ENCODE measurements around the gene IMP4. TPM values are rescaled to one million over a fixed set of nuclear protein-coding genes. Genes with fewer than 3 reads are reported as not detected.

Gene IMP4, protein sequence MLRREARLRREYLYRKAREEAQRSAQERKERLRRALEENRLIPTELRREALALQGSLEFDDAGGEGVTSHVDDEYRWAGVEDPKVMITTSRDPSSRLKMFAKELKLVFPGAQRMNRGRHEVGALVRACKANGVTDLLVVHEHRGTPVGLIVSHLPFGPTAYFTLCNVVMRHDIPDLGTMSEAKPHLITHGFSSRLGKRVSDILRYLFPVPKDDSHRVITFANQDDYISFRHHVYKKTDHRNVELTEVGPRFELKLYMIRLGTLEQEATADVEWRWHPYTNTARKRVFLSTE
- total RNA-seq = 134 and 219 TPM in 2 replicates

DNA sequence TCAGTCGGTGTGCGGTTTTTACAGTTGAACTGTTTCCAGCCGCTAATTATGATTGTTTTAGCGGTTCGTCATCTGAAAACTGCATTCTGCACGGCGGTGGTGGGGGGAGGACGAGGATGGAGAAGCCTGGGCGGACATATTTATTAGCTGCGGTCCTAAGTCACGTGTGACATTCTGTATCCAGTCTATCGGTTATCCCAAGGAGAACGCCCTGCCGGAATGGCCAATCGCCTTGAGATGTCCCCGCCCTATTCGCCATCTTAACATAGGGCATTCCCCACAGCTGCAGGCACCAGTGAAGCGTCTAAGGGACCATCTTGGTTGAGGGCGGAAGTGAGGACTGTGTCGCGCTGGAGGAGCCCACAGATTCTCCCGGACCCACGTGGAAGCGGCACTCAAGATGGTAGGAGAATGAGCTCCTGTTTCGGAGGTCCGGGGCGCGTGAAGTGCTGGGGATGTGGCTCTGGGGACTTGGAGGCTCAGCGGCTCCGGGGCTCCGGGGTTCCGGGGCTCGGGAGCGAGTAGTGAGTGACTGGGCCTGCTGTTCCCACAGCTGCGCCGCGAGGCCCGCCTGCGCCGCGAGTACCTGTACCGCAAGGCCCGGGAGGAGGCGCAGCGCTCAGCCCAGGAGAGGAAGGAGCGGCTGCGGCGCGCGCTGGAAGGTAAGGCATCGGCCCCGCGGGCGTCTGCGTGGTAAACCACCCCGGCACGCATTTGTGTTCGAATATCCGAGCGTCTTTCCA lies at the start of gene IMP4:
Gene IMP4, plus strand, starts transcription at position 365 of the 743 bp plus-strand sequence. Its CDS starts 36 bp downstream, at position 401.
- DNase-seq (ENCODE audit: low read depth) = peak; percentile 97
- H3K4me3 ChIP-seq (ENCODE audit: low read depth, low read length) = peak within 1 kb of the TSS; percentile 84
- TF ChIP-seq, protein P1, sequence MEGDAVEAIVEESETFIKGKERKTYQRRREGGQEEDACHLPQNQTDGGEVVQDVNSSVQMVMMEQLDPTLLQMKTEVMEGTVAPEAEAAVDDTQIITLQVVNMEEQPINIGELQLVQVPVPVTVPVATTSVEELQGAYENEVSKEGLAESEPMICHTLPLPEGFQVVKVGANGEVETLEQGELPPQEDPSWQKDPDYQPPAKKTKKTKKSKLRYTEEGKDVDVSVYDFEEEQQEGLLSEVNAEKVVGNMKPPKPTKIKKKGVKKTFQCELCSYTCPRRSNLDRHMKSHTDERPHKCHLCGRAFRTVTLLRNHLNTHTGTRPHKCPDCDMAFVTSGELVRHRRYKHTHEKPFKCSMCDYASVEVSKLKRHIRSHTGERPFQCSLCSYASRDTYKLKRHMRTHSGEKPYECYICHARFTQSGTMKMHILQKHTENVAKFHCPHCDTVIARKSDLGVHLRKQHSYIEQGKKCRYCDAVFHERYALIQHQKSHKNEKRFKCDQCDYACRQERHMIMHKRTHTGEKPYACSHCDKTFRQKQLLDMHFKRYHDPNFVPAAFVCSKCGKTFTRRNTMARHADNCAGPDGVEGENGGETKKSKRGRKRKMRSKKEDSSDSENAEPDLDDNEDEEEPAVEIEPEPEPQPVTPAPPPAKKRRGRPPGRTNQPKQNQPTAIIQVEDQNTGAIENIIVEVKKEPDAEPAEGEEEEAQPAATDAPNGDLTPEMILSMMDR (conservative IDR thresholded peaks at IDR 0.05; ENCODE audit: low read depth, low read length) = peak; percentile 35

DNA sequence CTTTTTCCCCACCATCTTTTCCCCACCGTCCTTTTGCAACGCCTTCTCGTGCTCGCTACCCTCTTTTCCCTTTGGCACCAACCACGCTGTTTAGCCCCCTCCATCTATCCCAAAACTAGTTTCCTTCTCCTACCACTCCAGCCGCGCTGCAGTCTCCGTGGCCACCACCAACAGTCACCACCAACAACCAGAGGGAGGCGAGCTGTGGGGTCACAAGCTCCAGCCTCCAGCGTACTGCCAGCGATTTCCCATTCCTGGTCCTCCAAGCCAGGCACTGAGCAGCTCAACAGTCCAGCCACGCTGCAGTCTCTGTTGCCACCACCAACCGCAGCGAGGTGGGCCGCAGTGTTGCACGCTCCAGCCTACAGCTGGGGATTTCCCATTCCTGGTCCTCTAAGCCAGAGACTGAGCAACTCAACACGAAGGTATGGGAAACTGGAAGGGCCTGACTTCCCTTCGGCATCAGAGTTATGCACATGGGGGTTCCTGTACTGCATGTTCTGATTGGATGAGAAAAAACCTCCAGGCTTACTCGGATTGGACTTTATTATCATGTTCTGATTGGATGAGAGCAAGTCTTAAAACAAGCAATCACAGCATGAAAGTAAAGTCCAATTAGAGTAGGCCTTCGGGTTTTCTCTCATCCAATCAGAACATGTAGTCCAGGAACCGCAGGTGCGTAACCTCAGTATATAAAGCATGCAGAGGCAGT lies 42.3 kb upstream of the IMP4 start:
- H3K4me3 ChIP-seq (ENCODE audit: low read depth, low read length) = no peak overlapping the region
- no peak for DNase-seq (ENCODE audit: low read depth)
- TF ChIP-seq, protein P1 (conservative IDR thresholded peaks at IDR 0.05; ENCODE audit: low read depth, low read length) = no peak

DNA sequence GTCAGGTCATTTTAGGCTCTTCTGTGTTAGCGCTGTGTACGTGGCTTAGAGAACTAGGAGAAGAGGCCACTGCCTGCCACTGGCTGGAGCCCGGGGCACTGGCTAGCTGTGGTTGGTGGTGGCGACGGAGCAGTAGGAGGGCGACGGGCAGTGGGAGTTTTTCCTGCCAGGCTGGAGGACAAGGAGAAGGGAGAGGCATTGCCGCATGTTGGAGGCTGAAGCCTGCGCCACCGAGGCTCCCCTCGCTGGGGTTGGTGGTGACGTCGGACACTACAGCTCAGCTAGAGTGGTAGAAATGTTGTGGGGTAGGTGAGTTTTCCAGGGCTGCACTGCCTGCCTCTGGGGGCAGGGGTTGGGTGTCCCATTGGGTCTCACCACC lies 41.7 kb upstream of the IMP4 start:
- no peak for DNase-seq (ENCODE audit: low read depth)
- H3K4me3 ChIP-seq (ENCODE audit: low read depth, low read length) = no peak overlapping the region
- TF ChIP-seq, protein P1 (conservative IDR thresholded peaks at IDR 0.05; ENCODE audit: low read depth, low read length) = no peak

DNA sequence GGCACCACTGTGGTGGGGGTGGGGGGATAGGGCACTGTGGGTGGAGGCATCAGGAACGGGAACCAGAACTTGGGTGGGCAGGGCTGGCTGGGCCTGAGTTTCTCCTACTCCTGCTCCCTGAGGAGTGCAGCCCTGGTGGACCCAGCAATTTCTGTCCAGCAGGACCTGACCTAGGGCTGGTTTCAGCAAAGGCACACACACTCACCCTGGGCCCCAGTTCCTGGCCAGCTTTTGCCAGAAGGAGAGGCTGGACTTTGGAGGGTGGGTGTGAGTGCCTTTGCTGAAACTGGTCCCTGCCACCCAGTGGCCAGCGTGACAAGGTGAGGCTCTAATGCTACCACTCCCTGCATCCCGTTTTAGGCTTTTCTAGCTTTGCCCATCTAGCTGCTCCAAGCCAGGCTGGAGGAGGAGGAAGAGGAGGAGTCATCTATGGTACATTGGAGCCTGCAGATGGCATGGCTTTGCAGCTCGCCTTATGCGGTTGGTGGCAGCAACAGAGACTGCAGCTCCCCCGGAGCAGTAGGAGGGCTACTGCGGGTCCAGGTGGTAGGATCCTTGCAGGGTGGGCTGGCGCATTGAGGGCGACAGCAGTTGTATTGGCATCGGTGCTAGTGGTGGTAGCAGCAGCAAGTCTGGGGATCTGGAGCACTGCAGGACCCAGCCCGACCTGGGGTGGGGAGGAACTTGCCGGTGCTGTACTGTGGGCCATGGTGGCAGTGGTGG lies 40.4 kb upstream of the IMP4 start:
- DNase-seq (ENCODE audit: low read depth) = no peak

DNA sequence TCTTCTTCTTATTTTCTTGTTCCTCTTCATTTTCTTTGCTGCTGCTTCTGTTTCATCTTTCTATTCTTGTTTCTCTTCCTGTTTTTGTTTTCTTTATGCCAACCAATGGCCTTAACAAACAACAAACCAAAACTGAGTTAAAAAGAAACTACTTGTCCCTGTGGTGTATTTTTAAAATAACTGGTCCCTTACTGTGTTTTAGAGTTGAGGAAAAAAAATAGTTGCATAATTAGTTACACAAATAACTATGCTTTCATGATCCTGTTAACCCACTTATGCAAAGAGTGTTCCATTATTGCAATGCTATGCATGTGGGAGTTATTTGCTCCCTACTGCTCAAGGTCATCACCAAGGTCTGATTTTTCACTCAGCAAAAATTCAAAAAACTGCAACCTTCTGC lies 39.5 kb upstream of the IMP4 start:
- DNase-seq (ENCODE audit: low read depth) = no peak
- TF ChIP-seq, protein P1 (conservative IDR thresholded peaks at IDR 0.05; ENCODE audit: low read depth, low read length) = no peak
- H3K4me3 ChIP-seq (ENCODE audit: low read depth, low read length) = no peak overlapping the region

More for the DNA sequence above, 40.4 kb upstream of the IMP4 start:
- no peak overlapping the region for H3K4me3 ChIP-seq (ENCODE audit: low read depth, low read length)
- TF ChIP-seq, protein P1 (conservative IDR thresholded peaks at IDR 0.05; ENCODE audit: low read depth, low read length) = no peak

DNA sequence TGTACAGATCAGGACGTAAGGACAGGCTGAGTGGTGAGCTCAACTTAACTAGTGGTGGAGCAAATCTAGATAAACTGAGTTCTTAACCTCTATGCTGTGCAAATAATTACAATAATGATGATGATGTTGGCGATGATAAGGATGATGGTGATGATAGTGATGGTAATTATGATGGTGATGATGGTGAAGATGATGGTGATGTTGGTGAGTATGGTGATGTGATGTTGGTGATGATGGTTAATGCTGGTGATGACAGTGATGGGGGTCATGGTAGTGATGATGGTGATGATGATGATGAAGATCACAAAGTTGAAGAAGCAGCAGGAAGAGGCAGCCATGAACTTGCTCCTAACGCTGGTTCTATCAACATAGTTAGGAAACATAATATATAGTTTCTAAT lies 38.0 kb upstream of the IMP4 start:
- no peak overlapping the region for H3K4me3 ChIP-seq (ENCODE audit: low read depth, low read length)
- TF ChIP-seq, protein P1 (conservative IDR thresholded peaks at IDR 0.05; ENCODE audit: low read depth, low read length) = no peak
- DNase-seq (ENCODE audit: low read depth) = no peak

Data from epithelial cell of proximal tubule (primary cell).